Activated CD4-positive, alpha-beta T cell treated with anti-CD3 and anti-CD28 coated beads for 36 hours (primary cell): ENCODE results near the gene SOX4. TPM values are rescaled to one million over a fixed set of nuclear protein-coding genes. Genes with fewer than 3 reads are reported as not detected.

ENCODE experiments used
- ATAC-seq: fragments of 200-7000 bp; cut with Tn5 transposase; one replicate; pipeline ENCODE4 v1.10.0; 2021; ENCODE audit warnings: mild to moderate bottlenecking, moderate library complexity
- CTCF ChIA-PET: fragments of 350-600 bp; sonication (Branson Sonifier 250); formaldehyde crosslinking; loops from one replicate; lab custom pipeline; 2021; ENCODE audit warnings: antibody characterized with exemption; lab: Charles Lee
- POLR2A ChIA-PET: fragments of 350-600 bp; sonication (Branson Sonifier 250); formaldehyde crosslinking; loops from one replicate; lab custom pipeline; 2021; ENCODE audit warnings: antibody characterized with exemption, inconsistent platforms; lab: Charles Lee
- DNase-seq: peaks from one replicate; pipeline ENCODE4 v3.0.0-alpha.2; 2020
- H3K27ac Mint-ChIP-seq: one replicate; pipeline ENCODE4 v1.8.0; 2021; ENCODE audit warnings: mixed read lengths
- H3K27me3 Mint-ChIP-seq: one replicate; pipeline ENCODE4 v1.8.0; 2021; ENCODE audit warnings: mixed read lengths
- H3K36me3 Mint-ChIP-seq: one replicate; pipeline ENCODE4 v1.8.0; 2021; ENCODE audit warnings: low read depth, mixed read lengths
- H3K4me1 Mint-ChIP-seq: one replicate; pipeline ENCODE4 v1.8.0; 2021; ENCODE audit warnings: mixed read lengths
- H3K4me3 Mint-ChIP-seq: one replicate; pipeline ENCODE4 v1.8.0; 2021; ENCODE audit warnings: mild to moderate bottlenecking, moderate library complexity, mixed read lengths
- H3K9me3 Mint-ChIP-seq: one replicate; pipeline ENCODE4 v1.8.0; 2021; ENCODE audit warnings: low read depth, mixed read lengths
- intact Hi-C, 2 experiments: fragments of 100-400 bp; cut with DNase I in 1 of 2; cut with micrococcal nuclease in 1 of 2; formaldehyde crosslinking; loops; one replicate each; pipeline versions ENCODE4 v1.14.2 to v1.15.1; 2022 to 2024; cut with DNase I, micrococcal nuclease
- total RNA-seq, 2 experiments: library from RNA; stranded (reverse); gene quantifications; one replicate each; pipeline ENCODE4 v1.2.3, GENCODE V29; 2021

The SOX4 gene
- total RNA-seq, 2 experiments from 2014 or later, result 2.3 to 2.5 TPM

- intact Hi-C loops, result no loop called here
- Mint-ChIP-seq H3K27ac (no peak overlapping the region), H3K9me3 (no peaks in the 10 kb centered on the region), H3K27me3 (peaks cover 18% of the 10 kb centered on the region), H3K36me3 (no peaks in the 10 kb centered on the region), H3K4me3 (no peak overlapping the region), H3K4me1 (peaks cover 3% of the 10 kb centered on the region)
- POLR2A ChIA-PET, result no interaction called here
- CTCF ChIA-PET, result no interaction called here
- DNase-seq (no peak), ATAC-seq (no peak)
Measured at GRCh38 chr6:21603082-21603952, 9.8 kb downstream of the SOX4 start.

GRCh38 chr6:21604081-21604480 is 10.5 kb downstream of the SOX4 start:
- Mint-ChIP-seq H3K27me3 (peaks cover 10% of the 10 kb centered on the region), H3K4me1 (no peaks in the 10 kb centered on the region), H3K4me3 (no peak overlapping the region), H3K36me3 (no peaks in the 10 kb centered on the region), H3K27ac (no peak overlapping the region), H3K9me3 (no peaks in the 10 kb centered on the region)
- ChIA-PET CTCF (no interaction called here), POLR2A (no interaction called here)
- intact Hi-C loops, result no loop called here
- no peak for DNase-seq
- ATAC-seq, result no peak

- DNase-seq, result no peak
- peaks cover 6% of the 10 kb centered on the region for H3K27me3 Mint-ChIP-seq
- no peak overlapping the region for H3K4me3 Mint-ChIP-seq
- no peak for ATAC-seq
- intact Hi-C loops, result no loop called here
- no peaks in the 10 kb centered on the region for H3K36me3 Mint-ChIP-seq
- ChIA-PET CTCF (no interaction called here), POLR2A (no interaction called here)
- no peak overlapping the region for H3K27ac Mint-ChIP-seq
- no peaks in the 10 kb centered on the region for H3K4me1 Mint-ChIP-seq
- no peaks in the 10 kb centered on the region for H3K9me3 Mint-ChIP-seq
Measured at GRCh38 chr6:21605166-21605565, 11.6 kb downstream of the SOX4 start.

DNA sequence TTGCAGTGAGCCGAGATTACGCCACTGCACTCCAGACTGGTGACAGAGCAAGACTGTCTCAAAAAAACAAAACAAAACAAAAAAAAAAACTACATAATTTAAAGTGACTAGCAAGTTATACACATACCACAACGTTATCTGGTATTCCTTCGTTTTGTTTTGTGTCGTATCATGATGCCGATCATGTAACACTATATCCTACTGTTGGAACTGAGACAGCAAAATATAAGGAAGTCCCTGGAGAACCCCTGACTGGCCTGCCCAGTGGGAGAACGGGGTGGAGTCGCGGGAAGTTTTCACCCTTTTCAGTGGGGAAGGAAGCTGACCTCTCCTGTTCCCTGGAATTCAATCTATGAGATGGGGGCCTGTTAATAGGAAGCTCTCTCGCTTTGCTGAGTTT is 15.1 kb downstream of the SOX4 start:
- DNase-seq, result no peak
- H3K9me3 Mint-ChIP-seq, result no peaks in the 10 kb centered on the region
- POLR2A ChIA-PET, result no interaction called here
- H3K27me3 Mint-ChIP-seq, result peaks cover 2% of the 10 kb centered on the region
- CTCF ChIA-PET, result interaction anchor here (0.6 to 0.7 kb wide), 2 partner anchors 18 to 1098 kb away, joined by 3 read pairs; no protein-coding TSS in a partner anchor
- no peaks in the 10 kb centered on the region for H3K36me3 Mint-ChIP-seq
- H3K27ac Mint-ChIP-seq, result no peak overlapping the region
- no peak for ATAC-seq
- H3K4me3 Mint-ChIP-seq, result no peak overlapping the region
- intact Hi-C loops, result no loop called here
- H3K4me1 Mint-ChIP-seq, result no peaks in the 10 kb centered on the region

- ChIA-PET POLR2A (no interaction called here), CTCF (no interaction called here)
- Mint-ChIP-seq H3K27ac (no peak overlapping the region), H3K4me3 (no peak overlapping the region), H3K36me3 (no peaks in the 10 kb centered on the region), H3K9me3 (no peaks in the 10 kb centered on the region), H3K27me3 (no peaks in the 10 kb centered on the region), H3K4me1 (no peaks in the 10 kb centered on the region)
- ATAC-seq (no peak), DNase-seq (no peak)
- intact Hi-C loops, result no loop called here
Measured at GRCh38 chr6:21609881-21610329, 16.4 kb downstream of the SOX4 start.

- CTCF ChIA-PET, result no interaction called here
- Mint-ChIP-seq H3K4me3 (no peak overlapping the region), H3K36me3 (no peaks in the 10 kb centered on the region), H3K27me3 (no peaks in the 10 kb centered on the region), H3K4me1 (no peaks in the 10 kb centered on the region), H3K27ac (no peak overlapping the region), H3K9me3 (no peaks in the 10 kb centered on the region)
- intact Hi-C loops, result no loop called here
- ATAC-seq, result no peak
- DNase-seq, result no peak
- POLR2A ChIA-PET, result no interaction called here
Measured at GRCh38 chr6:21610341-21610740, 16.8 kb downstream of the SOX4 start.

GRCh38 chr6:21611485-21611884 is 17.9 kb downstream of the SOX4 start:
- H3K9me3 Mint-ChIP-seq, result no peaks in the 10 kb centered on the region
- no peak for DNase-seq
- ATAC-seq, result no peak
- H3K36me3 Mint-ChIP-seq, result no peaks in the 10 kb centered on the region
- H3K27me3 Mint-ChIP-seq, result no peaks in the 10 kb centered on the region
- intact Hi-C loops, result no loop called here
- CTCF ChIA-PET, result no interaction called here
- POLR2A ChIA-PET, result no interaction called here
- no peaks in the 10 kb centered on the region for H3K4me1 Mint-ChIP-seq
- no peak overlapping the region for H3K4me3 Mint-ChIP-seq
- H3K27ac Mint-ChIP-seq, result no peak overlapping the region

- DNase-seq, result no peak
- Mint-ChIP-seq H3K27me3 (no peaks in the 10 kb centered on the region), H3K9me3 (no peaks in the 10 kb centered on the region), H3K27ac (no peak overlapping the region), H3K4me3 (no peak overlapping the region), H3K36me3 (no peaks in the 10 kb centered on the region), H3K4me1 (no peaks in the 10 kb centered on the region)
- no peak for ATAC-seq
- POLR2A ChIA-PET, result no interaction called here
- intact Hi-C loops, result no loop called here
- CTCF ChIA-PET, result no interaction called here
Measured at GRCh38 chr6:21612067-21612745, 18.7 kb downstream of the SOX4 start.

GRCh38 chr6:21613809-21614208 is 20.3 kb downstream of the SOX4 start:
- CTCF ChIA-PET, result no interaction called here
- DNase-seq (no peak), ATAC-seq (no peak)
- H3K9me3 Mint-ChIP-seq, result no peaks in the 10 kb centered on the region
- intact Hi-C loops, result no loop called here
- no peaks in the 10 kb centered on the region for H3K4me1 Mint-ChIP-seq
- POLR2A ChIA-PET, result no interaction called here
- no peak overlapping the region for H3K4me3 Mint-ChIP-seq
- H3K27ac Mint-ChIP-seq, result no peak overlapping the region
- H3K36me3 Mint-ChIP-seq, result no peaks in the 10 kb centered on the region
- H3K27me3 Mint-ChIP-seq, result no peaks in the 10 kb centered on the region

DNA sequence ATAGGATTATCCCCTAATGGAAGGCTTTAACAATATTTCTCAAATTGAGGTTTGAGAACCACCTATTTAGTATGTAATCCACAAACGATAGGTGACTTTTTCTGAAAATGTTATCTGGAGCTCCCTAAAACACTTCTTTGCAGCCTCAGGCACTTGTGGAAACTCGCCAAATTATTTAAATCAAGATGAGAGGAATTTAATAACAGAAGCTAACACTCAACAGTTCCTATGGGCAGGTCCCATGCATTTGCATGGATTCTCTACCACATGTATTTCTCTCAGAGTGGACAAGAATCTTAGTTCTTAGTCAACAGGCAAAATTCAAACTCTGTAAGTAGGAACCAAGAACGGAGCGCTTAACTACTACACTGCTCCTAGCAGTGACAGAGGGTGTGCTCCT is 20.7 kb downstream of the SOX4 start:
- Mint-ChIP-seq H3K4me3 (no peak overlapping the region), H3K27me3 (no peaks in the 10 kb centered on the region), H3K4me1 (no peaks in the 10 kb centered on the region), H3K36me3 (no peaks in the 10 kb centered on the region), H3K9me3 (no peaks in the 10 kb centered on the region), H3K27ac (no peak overlapping the region)
- ATAC-seq, result no peak
- no peak for DNase-seq
- intact Hi-C loops, result no loop called here
- CTCF ChIA-PET, result no interaction called here
- POLR2A ChIA-PET, result no interaction called here

DNA sequence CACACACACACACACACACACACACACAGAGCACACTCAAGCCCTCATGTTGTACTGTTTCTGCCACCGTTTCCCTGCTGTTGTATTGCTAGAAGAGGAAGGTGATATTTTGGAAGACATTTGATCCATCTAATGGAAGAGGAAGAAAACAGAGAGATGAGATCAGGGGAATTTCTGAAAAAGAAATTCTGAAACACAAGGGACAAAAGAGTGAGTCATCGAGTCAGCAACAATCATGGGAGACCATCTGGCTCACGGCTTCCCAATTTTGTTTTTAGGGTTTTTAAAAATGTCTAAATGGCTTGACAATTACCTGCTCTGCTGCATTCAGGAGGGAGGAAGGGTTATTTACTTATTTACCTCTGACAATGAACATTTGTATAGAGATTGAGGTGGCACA is 22.0 kb downstream of the SOX4 start:
- POLR2A ChIA-PET, result no interaction called here

DNA sequence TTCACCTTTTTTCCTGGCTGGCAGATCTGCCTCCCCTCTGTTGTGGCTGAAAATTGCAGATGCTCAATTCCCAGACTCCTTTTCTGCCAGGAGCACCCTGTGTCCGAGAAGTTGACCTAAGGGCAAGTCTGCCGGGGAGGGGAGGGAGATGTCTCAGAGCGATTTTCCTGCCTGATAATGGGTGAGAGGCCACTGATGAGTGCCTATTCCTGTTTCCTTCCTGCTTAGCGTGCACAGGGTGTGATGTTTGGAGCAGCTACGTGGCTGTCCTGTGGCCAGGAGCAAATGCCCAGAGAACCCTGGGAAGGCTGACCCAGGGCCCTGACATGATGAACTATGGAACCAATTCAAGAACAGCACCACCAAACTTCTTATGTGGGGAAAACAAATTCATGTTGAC is 22.5 kb downstream of the SOX4 start:
- H3K27me3 Mint-ChIP-seq, result no peaks in the 10 kb centered on the region
- no peaks in the 10 kb centered on the region for H3K9me3 Mint-ChIP-seq
- DNase-seq (no peak), ATAC-seq (no peak)
- H3K27ac Mint-ChIP-seq, result no peak overlapping the region
- H3K36me3 Mint-ChIP-seq, result no peaks in the 10 kb centered on the region
- intact Hi-C loops, result no loop called here
- H3K4me3 Mint-ChIP-seq, result no peak overlapping the region
- ChIA-PET CTCF (no interaction called here), POLR2A (no interaction called here)
- H3K4me1 Mint-ChIP-seq, result no peaks in the 10 kb centered on the region

More for the DNA sequence above, 22.0 kb downstream of the SOX4 start:
- Mint-ChIP-seq H3K27ac (no peak overlapping the region), H3K4me3 (no peak overlapping the region), H3K4me1 (no peaks in the 10 kb centered on the region), H3K9me3 (no peaks in the 10 kb centered on the region), H3K27me3 (no peaks in the 10 kb centered on the region), H3K36me3 (no peaks in the 10 kb centered on the region)
- DNase-seq, result no peak
- intact Hi-C loops, result no loop called here
- ATAC-seq, result no peak
- CTCF ChIA-PET, result no interaction called here
